GM21529 (cell line): ENCODE measurements around the gene MRPS7.
A peak's percentile ranks its signal among the peaks of the same experiment; 100 is the strongest.

Experiments
- ATAC-seq: cut with Tn5 transposase; IDR thresholded peaks from one replicate; pipeline ENCODE4 v1.9.1; 2021; ENCODE audit not compliant: unreplicated experiment

MRPS7 gene

GRCh38 chr17:75261336-75262111 is at the start of gene MRPS7, which contains the start of gene GGA3:
Gene MRPS7, plus strand, starts transcription at chr17:75261879. Its CDS starts 22 bp downstream, at chr17:75261901.
Gene GGA3, minus strand, starts transcription at chr17:75261606. Its CDS starts 19 bp downstream, at chr17:75261587.
- peak; percentile 85 for ATAC-seq

- ATAC-seq: no peak
These were observed 43.5 kb upstream of the MRPS7 start for GRCh38 chr17:75218131-75218530.

- no peak for ATAC-seq
These were observed 41.9 kb upstream of the MRPS7 start for GRCh38 chr17:75219815-75220214.

GRCh38 chr17:75225016-75225415 is 36.7 kb upstream of the MRPS7 start:
- no peak for ATAC-seq

GRCh38 chr17:75227729-75228128 is 34.0 kb upstream of the MRPS7 start:
- ATAC-seq: no peak

- ATAC-seq: no peak
These were observed 33.4 kb upstream of the MRPS7 start for GRCh38 chr17:75228305-75228704.

- no peak for ATAC-seq
These were observed 32.8 kb upstream of the MRPS7 start for GRCh38 chr17:75228847-75229246.

- ATAC-seq: no peak
These were observed 30.6 kb upstream of the MRPS7 start for GRCh38 chr17:75231071-75231470.

- no peak for ATAC-seq
These were observed 29.8 kb upstream of the MRPS7 start for GRCh38 chr17:75231741-75232464.

GRCh38 chr17:75232786-75233185 is 28.9 kb upstream of the MRPS7 start:
- ATAC-seq: no peak

- ATAC-seq: no peak
These were observed 24.3 kb upstream of the MRPS7 start for GRCh38 chr17:75237100-75238014.

- no peak for ATAC-seq
These were observed 23.6 kb upstream of the MRPS7 start for GRCh38 chr17:75238020-75238580.

- ATAC-seq: no peak
These were observed 22.9 kb upstream of the MRPS7 start for GRCh38 chr17:75238684-75239191.

- no peak for ATAC-seq
These were observed 22.5 kb upstream of the MRPS7 start for GRCh38 chr17:75239214-75239613.

- no peak for ATAC-seq
These were observed 21.8 kb upstream of the MRPS7 start for GRCh38 chr17:75239778-75240393.

GRCh38 chr17:75240394-75241142 is 21.1 kb upstream of the MRPS7 start:
- no peak for ATAC-seq

- ATAC-seq: no peak
These were observed 20.6 kb upstream of the MRPS7 start for GRCh38 chr17:75241143-75241430.

GRCh38 chr17:75241502-75241901 is 20.2 kb upstream of the MRPS7 start:
- ATAC-seq: no peak

GRCh38 chr17:75241996-75242460 is 19.7 kb upstream of the MRPS7 start:
- no peak for ATAC-seq
